GM19468 (cell line): ENCODE data around the gene CAGE1.
"Not testable (repeated sequence)": the region's sequence is repeated elsewhere in the genome, so short reads cannot be mapped to it uniquely, and the experiment has no call there.

Experiments used
- ATAC-seq: cut with Tn5 transposase; IDR thresholded peaks from one replicate; pipeline ENCODE4 v1.9.1; 2021; ENCODE audit warnings: mild to moderate bottlenecking, moderate library complexity, moderate number of reproducible peaks; ENCODE audit not compliant: unreplicated experiment; ENCODE audit errors: extremely low read depth

CAGE1 gene

DNA sequence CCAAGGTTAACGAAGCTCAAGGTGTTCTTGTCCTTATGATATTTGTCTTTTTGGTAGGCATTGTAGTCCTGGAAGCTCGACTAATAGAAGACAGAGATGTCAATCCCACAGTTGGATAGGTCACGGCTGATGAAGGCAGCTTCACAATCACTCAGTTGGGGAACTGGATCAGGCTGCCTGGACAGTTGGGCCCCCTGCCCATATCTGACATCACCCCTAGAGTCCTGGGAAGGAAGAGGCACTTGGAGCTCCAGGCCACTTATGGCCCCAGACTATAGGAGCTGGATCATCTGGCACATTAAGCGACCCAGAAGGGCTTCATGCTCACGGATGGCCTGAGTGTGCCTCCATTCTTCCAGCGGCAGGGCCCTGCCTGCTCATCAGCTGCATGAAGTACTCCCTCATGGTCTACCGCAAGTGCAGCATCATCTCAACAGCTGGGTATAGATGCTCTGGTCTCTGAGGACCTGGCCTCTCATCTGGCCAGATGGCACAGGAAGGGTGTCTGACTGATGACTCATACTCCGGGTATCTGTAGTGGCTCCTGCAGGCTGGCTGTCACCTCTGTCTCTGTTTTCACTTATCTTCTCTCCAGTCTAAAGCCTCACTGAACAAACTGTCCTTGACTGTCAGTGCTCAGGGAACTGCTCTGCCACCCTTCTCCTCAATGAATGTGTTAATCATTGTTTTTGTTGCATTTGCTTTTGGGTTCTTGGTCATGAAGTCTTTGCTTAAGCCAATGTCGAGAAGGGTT, 47.4 kb downstream of the CAGE1 start:
- ATAC-seq = no peak

DNA sequence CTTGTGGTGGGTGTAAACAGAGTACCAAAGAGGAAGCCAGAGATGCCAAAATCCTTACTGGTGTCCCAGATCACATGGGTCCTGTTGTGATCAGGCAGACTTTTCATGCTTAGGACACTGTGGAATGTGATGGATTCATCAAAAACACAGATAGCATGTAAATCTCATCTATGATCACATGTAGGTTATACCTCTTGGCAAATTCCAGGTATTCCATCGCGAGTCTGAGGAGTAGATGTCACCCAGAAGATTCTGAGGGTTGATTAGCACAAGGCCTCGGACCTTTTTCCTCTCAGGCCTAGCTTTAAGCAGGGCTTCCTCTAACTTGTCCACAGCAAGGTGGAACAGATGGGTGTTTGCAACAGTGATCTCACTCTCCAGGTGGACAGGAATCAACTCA, 48.3 kb downstream of the CAGE1 start:
- ATAC-seq = no peak

DNA sequence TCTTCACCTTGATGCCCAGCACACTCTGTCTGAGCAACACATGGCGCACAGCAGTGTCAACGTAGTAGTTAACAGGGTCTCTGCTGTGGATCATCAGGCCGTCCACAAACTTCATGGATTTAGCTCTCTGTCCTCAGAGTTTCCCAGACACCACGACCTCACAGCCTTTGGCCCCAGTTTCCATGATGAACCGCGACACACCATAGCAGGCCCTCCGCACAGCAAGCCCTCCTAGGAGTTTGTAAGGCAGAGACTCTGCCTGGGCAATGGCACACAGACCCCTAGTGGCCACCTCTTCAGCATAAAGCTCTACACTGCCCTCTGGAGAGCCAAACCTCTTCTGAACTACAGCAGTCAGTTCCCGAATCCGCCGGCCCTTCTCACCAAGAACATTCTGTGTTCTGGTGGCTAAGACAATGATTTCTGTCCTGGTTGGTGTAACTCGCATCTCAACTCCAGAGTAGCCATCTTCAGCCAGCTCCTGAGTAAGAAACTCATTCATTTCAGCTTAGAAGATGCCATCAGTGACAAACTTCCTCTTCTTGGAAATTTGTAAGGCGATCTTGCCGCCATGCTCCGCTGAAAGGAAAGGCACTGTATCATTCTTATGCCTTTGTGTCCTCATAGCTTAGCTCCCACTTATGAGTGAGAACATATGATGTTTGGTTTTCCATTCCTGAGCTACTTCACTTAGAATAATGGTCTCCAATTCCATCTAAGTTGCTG, 50.4 kb downstream of the CAGE1 start:
- ATAC-seq = not testable (repeated sequence)

DNA sequence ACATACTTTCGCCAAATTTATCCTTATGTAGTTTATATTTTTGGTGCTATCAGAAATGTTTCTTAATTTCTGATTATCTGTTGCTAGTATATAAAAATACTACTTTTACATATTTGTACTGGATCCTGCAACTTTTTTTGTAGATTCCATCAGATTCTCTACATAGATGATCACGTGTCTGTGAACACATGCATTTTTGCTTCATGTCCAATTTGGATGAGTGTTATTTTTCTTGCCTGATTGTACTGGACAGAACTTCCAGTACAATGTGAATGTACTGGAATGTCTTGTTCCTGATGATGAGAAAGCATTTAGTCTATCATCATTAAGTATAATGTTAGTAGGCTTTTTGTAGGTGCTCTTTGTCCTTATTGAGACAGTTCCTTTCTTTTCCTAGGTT, 51.5 kb downstream of the CAGE1 start:
- no peak for ATAC-seq

DNA sequence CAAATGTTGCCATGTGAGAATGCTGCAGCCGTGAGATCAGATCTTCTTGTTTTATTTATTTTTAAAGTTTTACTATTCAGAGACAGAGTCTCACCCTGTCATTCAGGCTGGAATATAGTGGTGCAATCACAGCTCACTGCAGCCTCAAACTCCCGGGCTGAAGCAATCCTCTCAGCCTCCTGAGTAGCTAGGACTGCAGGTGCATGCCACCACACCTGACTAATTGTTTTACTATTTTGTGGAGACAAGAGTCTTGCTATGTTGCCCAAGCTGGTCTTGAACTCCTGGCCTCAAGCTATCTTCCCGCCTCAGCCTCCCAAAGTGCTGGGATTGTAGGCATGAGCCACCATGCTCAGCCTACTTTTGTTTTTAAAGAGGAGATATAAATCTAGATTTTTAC, 54.0 kb downstream of the CAGE1 start:
- ATAC-seq = no peak

DNA sequence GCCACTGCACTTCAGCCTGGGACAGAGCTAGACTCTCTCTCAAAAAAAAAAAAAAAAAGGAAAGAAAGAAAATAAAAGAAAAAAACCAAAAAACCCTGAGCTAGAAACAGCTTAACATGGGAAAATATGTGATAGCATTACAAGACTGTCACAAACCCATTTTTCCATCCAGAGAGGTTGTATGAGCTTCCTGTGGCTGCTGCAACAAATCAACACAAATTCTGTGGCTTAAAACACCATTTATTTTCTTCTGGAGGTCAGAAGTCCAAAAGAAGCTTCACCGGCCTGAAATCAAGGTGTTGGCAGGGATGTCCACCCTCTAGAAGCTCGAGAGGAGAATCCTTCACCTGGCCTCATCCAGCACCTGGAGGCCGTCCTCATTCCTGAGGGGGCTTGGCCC, 54.9 kb downstream of the CAGE1 start:
- ATAC-seq = no peak

DNA sequence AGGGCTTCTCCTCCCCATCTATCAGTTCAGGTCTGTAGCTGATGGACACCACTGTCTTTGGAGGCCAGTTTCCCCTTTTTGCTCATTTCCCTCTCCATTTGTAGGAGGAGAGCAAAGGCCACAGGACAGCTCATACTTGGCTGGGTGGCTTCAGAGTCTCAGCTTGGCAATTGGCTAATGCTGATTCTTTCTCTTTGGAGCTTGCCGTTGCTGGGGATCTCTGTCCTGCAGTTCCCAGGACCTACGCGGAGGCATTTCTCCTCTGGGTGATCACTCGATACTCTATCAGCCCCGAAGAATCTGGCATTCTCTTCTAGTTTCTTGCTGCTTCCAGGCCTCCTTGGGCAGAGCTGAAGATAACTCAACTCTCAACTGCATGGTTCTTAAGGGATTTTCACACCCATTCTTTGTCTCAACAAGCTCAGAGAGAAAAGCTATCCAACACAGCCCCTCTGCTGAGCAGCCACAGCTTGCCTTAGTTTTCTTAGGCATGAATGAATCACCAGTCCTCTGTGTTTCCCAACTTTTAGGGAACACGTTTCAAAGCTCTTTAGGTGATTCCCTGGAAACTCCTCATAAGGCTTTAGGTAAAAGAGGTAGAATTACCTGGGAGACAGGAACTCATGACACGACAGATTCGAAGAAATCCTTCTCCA, 57.3 kb downstream of the CAGE1 start:
- no peak for ATAC-seq

DNA sequence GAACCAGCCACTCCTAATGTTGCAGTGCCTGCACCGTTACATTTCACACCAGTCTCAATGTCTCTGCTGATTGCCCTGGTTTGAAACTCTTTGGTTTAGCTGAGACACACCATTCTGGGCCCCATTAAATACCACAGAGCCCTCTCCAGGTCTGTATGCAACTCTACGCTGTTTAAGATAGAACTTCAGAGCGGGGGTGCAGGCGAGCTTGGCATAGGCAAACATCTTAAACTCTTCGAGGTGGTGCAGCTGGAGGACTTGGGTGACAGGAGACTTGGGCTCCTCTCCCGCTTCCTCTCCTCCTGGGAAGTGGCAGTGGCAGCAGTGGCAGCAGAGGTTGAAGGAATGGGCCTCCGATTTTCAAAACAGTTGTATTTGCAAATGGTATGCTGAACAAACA, 58.1 kb downstream of the CAGE1 start:
- ATAC-seq = no peak

DNA sequence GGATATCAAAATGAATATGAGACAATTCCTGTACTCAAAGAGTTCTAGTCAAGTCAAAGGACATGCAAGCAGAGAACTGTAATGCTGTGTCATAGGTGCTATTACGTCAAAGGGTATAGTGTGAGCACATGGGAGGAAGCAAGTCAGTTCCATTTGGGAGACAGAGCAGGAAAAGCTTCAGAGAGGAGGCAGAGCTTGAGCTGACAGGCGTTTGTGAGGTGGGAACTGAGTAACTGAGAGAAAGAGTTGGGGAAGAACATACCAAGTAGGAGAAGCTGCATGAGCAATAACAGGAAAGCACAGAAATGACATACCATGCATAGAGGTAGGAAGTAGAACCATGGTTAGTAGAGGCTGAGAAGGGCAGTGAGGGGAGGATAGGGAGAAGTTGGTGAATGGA, 61.3 kb downstream of the CAGE1 start:
- no peak for ATAC-seq

DNA sequence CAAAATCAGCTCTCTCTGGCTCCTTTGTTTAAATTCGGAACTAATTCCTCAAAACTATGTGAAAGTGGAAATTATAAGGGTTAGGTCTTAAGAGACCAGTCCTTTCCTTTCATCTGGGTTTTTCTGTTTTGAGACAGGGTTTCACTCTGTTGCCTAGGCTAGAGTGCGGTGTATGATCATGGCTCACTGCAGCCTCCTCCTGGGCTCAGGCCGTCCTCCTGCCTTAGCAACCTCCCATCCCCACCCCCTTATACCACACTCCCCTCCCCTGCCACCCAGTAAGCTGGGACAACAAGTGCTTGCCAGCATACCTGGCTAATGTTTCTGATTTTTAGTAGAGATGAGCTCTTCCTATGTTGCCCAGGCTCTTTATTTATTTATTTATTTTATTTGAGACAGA, 63.8 kb downstream of the CAGE1 start:
- ATAC-seq = no peak

DNA sequence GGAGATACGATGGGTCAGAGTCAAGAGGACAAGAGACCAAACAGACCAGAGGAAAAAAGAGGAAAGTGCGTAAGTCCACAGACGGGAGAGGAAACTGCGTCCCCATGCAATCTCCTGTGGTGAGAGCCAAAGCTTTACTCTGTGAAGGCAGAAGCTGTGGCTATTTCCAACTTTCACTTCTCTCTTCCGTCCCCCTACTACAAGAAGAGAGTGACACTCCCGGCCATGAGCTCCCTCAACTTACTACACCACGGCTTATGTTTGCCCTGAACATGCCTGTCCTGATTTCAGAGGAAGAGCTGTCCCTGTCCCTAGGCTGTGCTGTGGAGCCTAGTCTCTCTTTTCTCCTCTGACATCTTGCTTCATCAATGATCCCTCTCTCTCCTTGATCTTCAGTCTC, 65.0 kb downstream of the CAGE1 start:
- no peak for ATAC-seq

DNA sequence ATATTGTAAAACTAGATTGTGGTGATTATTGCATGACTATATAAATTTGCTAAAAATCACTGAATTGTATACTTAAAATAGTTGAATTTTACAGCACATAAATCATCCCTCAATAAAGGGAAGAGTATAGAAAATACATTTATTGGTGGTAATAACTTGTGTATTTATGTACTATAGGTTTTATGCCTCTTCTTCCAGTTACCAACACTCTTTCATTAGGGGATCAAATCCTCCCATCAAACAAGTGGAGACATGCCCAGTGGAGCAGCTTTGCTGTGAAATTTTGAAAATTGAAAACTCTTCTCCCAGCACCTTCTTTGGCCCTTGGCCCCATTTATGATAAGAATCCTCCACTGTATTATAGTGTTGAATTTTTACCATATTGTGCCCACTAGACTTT, 66.5 kb downstream of the CAGE1 start:
- ATAC-seq = no peak

DNA sequence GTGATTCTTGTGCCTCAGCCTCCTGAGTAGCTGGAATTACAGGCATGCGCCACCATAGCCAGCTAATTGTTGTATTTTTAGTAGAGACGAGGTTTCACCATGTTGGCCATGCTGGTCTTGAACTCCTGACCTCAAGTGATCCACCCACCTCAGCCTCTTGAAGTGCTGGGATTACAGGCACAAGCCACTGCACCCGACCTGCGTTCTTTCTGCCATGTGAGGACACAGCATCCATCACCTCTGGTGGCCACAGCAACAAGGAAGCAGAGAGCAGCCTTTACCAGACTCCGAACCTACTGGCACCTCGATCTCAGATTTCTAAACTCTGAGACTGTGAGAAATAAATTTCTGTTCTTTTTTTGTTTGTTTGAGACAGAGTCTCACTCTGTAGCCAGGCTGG, 67.7 kb downstream of the CAGE1 start:
- ATAC-seq = not testable (repeated sequence)

DNA sequence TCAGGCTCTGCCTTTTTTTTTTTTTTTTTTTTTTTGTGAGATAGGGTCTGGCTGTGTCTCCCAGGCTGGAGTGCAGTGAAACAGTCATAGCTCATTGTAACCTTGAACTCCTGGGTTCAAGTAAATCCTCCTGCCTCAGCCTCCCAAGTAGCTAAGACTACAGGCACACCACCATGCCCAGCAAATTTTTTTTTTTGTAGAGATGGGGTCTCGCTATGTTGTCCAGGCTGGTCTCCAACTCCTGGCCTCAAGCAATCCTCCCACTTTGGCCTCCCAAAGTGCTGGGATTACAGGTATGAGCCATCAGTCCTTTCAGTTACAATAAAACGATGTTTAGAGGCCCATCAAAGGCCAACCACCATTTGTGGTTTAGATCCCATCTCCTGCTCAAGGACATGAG, 70.1 kb downstream of the CAGE1 start:
- ATAC-seq = not testable (repeated sequence)

DNA sequence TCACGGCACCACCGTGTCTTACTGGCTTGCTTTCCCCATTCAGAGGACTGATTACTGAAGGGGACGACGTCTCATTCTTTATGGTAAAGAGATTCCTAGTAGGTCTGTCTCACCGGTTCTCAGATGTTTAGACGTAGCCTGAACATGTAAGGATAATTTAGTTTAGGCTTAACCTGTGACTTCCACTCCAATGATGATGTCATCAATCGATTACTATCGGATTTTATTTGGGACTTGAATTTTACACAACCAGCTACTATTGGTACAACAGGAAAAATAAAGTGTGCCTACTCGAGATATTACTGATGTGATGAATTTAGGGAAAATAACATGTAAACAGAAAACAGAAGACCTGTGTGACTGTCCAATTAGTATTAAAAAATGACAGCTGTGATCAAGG, 72.0 kb downstream of the CAGE1 start:
- no peak for ATAC-seq

DNA sequence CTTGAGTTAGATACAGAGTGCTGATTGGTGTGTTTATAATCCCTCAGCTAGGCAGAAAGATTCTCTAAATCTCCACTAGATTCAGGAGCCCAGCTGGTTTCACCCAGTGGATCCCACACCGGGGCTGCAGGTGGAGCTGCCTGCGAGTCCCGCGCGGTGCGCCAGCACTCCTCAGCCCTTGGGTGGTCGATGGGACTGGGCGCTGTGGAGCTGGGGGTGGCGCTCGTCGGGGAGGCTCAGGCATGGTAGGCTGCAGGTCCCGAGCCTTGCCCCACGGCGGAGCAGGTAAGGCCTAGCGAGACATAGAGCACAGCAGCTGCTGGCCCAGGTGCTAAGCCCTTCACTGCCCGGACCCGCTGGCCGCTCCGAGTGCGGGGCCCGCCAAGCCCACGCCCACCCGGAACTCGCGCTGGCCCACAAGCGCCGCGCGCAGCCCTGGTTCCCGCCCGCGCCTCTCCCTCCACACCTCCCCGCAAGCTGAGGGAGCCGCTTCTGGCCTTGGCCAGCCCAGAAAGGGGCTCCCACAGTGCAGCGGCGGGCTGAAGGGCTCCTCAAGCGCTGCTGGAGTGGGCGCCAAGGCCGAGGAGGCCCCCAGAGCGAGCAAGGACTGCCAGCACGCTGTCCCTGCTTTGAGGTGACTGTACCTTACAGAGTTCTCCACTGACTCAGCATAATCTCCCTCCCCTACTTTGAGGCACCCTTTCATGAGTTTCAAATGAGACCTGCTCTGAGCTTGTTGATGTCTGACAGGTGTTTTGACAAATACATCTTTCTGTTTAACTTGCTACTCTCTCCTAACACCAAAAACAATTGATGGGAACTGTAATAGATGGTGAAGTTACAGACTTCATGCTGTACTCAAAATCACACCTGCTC, 72.6 kb downstream of the CAGE1 start:
- ATAC-seq = no peak

DNA sequence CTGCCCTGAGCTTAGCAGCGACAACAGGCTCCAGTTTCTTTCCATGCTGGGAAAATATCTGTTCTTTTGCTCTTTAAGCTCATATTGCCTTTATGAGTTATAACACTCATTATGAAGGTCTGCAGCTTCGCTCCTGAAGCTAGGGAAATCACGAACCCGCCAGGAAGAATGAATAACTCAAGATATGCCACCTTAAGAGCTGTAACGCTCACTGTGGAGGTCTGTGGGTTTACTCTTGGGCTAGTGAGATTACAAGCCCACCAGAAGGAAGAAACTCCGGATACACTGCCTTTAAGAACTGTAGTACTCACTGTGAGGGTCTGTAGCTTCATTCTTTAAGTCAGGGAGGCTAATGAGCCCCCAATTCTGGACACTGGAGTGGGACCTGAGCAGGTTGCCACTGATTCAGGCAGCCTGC, 73.6 kb downstream of the CAGE1 start:
- ATAC-seq = no peak

DNA sequence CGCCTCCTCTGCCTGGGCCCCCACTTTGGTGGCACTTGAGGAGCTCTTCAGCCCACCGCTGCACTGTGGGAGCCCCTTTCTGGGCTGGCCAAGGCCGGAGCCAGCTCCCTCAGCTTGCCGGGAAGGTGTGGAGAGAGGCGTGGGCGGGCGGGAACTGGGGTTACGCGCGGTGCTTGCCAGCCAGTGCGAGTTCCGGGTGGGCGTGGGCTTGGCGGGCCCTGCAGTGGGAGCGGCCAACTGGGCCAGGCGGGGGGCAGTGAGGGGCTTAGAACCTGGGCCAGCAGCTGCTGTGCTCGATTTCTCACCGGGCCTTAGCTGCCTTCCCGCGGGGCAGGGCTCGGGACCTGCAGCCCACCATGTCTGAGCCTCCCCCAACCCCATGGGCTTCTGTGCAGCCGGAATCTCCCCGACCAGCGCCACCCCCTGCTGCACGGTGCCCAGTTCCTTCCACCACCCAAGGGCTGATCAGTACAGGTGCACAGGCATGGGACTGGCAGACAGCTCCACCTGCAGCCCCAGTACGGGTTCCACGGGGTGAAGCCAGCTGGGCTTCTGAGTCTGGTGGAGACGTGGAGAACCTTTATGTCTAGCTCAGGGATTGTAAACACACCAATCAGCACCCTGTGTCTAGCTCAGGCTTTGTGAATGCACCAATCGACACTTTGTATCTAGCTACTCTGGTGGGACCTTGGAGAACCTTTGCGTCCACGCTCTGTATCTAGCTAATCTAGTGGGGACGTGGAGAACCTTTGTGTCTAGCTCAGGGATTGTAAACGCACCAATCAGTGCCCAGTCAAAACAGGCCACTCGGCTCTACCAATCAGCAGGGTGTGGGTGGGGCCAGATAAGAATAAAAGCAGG, 74.2 kb downstream of the CAGE1 start:
- ATAC-seq = not testable (repeated sequence)

DNA sequence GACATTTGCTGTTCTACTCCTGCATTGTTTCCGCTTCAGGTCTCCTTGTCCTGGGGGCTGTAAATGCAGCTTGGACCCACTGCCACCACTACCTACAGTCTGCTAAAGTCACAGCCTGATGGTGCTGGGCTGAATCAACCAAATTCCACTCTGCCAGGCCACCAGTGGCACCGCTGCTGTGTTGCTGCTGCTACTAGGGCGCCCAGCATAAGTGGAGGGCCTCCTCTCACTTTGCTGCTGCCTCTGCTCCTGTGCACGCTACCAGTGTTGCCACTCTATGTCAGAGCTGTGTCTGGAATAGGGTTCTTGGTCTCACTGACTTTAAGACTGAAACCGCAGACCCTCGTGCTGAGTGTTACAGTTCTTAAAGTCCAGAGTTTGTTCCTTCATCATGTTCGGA, 75.1 kb downstream of the CAGE1 start:
- ATAC-seq = no peak
